HCT116 (cell line): ENCODE measurements around the gene TSACC. TPM values are rescaled to one million over a fixed set of nuclear protein-coding genes. Genes with fewer than 3 reads are reported as not detected.
A peak's percentile ranks its signal among the peaks of the same experiment; 100 is the strongest.

Experiments used
- ATAC-seq: fragments of 200-7000 bp; cut with Tn5 transposase; 2 replicates; pipeline ENCODE4 v1.9.1; 2020; ENCODE audit warnings: mild to moderate bottlenecking, moderate library complexity
- BruUV-seq: library from RNA; stranded (reverse); fragments of 400-500 nt; replicated peaks from 2 replicates; lab custom pipeline; 2021; lab: Mats Ljungman, UMichigan
- CTCF ChIA-PET: fragments of 300-600 bp; sonication (Branson Sonifier 250); formaldehyde crosslinking; loops from one replicate; lab custom pipeline; 2021; ENCODE audit warnings: antibody characterized with exemption; lab: Charles Lee
- POLR2A ChIA-PET: fragments of 300-600, 350-600 bp; sonication (Branson Sonifier 250); formaldehyde crosslinking; loops from one replicate; lab custom pipeline; 2021; ENCODE audit warnings: antibody characterized with exemption; lab: Charles Lee
- RAD21 ChIA-PET, 2 experiments: fragments of 300-600 bp; sonication (Branson Sonifier 250); formaldehyde crosslinking; loops; one replicate each; lab custom pipeline; 2023; ENCODE audit warnings: low total read pairs in 2 of 2; ENCODE audit not compliant: uncharacterized antibody in 2 of 2, unreplicated experiment in 2 of 2, low non-redundant PET in 1 of 2; lab: Charles Lee
- DNase-seq: peaks from one replicate; pipeline ENCODE4 v3.0.0-alpha.2; 2010; ENCODE audit warnings: low read depth, low spot score
- H2AFZ ChIP-seq: fragments of 200-600 bp; shearing (Covaris generic), sonication (generic); 2 replicates; pipeline ENCODE4 v1.6.1; 2017; ENCODE audit warnings: low read depth, mixed run types, mixed read lengths, antibody characterized with exemption, low read length; ENCODE audit not compliant: poor library complexity, severe bottlenecking
- H3K27ac ChIP-seq: 2 replicates; pipeline ENCODE4 v1.5.1; 2012; ENCODE audit warnings: low read depth, low read length
- H3K27me3 ChIP-seq: fragments of 200-600 bp; sonication (generic); 2 replicates; pipeline ENCODE4 v1.6.1; 2016; ENCODE audit warnings: mixed run types, low read length, mixed read lengths; ENCODE audit not compliant: insufficient read depth
- H3K36me3 ChIP-seq, 2 experiments: fragments of 200-500 bp in 1 of 2; fragments of 200-600 bp in 1 of 2; sonication (Bioruptor generic) in 1 of 2; sonication (generic) in 1 of 2; 2 replicates each; pipeline versions ENCODE4 v1.5.1 to v1.6.1; 2014 to 2016; ENCODE audit warnings: low read length in 2 of 2, inconsistent platforms in 1 of 2, mixed read lengths in 1 of 2, mixed run types in 1 of 2; ENCODE audit not compliant: insufficient read depth in 2 of 2, control insufficient read depth in 1 of 2
- H3K4me1 ChIP-seq, 2 experiments: fragments of 200-600 bp in 1 of 2; sonication (generic) in 1 of 2; 2 replicates each; pipeline versions ENCODE4 v1.5.1 to v1.6.1; 2012 to 2017; ENCODE audit warnings: low read length in 2 of 2, inconsistent platforms in 1 of 2, mild to moderate bottlenecking in 1 of 2, mixed read lengths in 1 of 2, mixed run types in 1 of 2, moderate library complexity in 1 of 2; ENCODE audit not compliant: insufficient read depth in 2 of 2, control insufficient read depth in 1 of 2
- H3K4me2 ChIP-seq: fragments of 200-600 bp; sonication (generic); 2 replicates; pipeline ENCODE4 v1.6.1; 2017; ENCODE audit warnings: mixed run types, low read length, mixed read lengths
- H3K4me3 ChIP-seq, 2 experiments: fragments of 200-600 bp in 1 of 2; sonication (generic) in 1 of 2; replicated peaks in 1 of 2; 2 replicates each; pipeline ENCODE4 v1.5.1; 2011 to 2016; ENCODE audit warnings: low read length in 2 of 2, control low read depth in 1 of 2, low read depth in 1 of 2, mild to moderate bottlenecking in 1 of 2, mixed read lengths in 1 of 2, mixed run types in 1 of 2
- H3K79me2 ChIP-seq: fragments of 200-600 bp; sonication (generic); 2 replicates; pipeline ENCODE4 v1.6.1; 2017; ENCODE audit warnings: mild to moderate bottlenecking, mixed run types, low read length, moderate library complexity, mixed read lengths; ENCODE audit not compliant: insufficient read depth
- H3K9ac ChIP-seq: fragments of 200-600 bp; sonication (generic); 2 replicates; pipeline ENCODE4 v1.6.1; 2016; ENCODE audit warnings: low read length, mixed read lengths
- H3K9me2 ChIP-seq: fragments of 200-600 bp; sonication (generic), shearing (Covaris generic); 2 replicates; pipeline ENCODE4 v1.6.1; 2017; ENCODE audit warnings: mixed run types, mild to moderate bottlenecking, moderate library complexity; ENCODE audit not compliant: insufficient read depth
- H3K9me3 ChIP-seq, 2 experiments: fragments of 200-500 bp in 1 of 2; fragments of 200-600 bp in 1 of 2; sonication (Bioruptor generic) in 1 of 2; sonication (generic) in 1 of 2; 2 replicates each; pipeline ENCODE4 v1.6.1; 2014 to 2017; ENCODE audit warnings: low read length in 2 of 2, mixed read lengths in 2 of 2, inconsistent platforms in 1 of 2, low read depth in 1 of 2, mild to moderate bottlenecking in 1 of 2, mixed run types in 1 of 2, moderate library complexity in 1 of 2; ENCODE audit not compliant: control insufficient read depth in 1 of 2, insufficient read depth in 1 of 2
- H4K20me1 ChIP-seq: fragments of 200-600 bp; sonication (generic), shearing (Covaris generic); 2 replicates; pipeline ENCODE4 v1.6.1; 2017; ENCODE audit warnings: mixed run types, mild to moderate bottlenecking, moderate library complexity; ENCODE audit not compliant: insufficient read depth
- ATF3 ChIP-seq: IDR thresholded peaks from 2 replicates; pipeline ENCODE4 v1.6.1; 2012
- CEBPB ChIP-seq: IDR thresholded peaks from 2 replicates; pipeline ENCODE4 v1.6.1; 2012; ENCODE audit warnings: low read depth
- CTCF ChIP-seq, 3 experiments: fragments of 200-600 bp in 1 of 3; sonication (generic) in 1 of 3; IDR thresholded peaks in 2 of 3; conservative IDR thresholded peaks in 1 of 3; 2 replicates each; pipeline ENCODE4 v1.5.1; 2012 to 2017; ENCODE audit warnings: low read depth in 2 of 3, low read length in 2 of 3, antibody characterized with exemption in 1 of 3, borderline replicate concordance in 1 of 3, control low read depth in 1 of 3, mild to moderate bottlenecking in 1 of 3, mixed read lengths in 1 of 3, mixed run types in 1 of 3, moderate library complexity in 1 of 3; ENCODE audit not compliant: insufficient read depth in 1 of 3
- EGR1 ChIP-seq: IDR thresholded peaks from 2 replicates; pipeline ENCODE4 v1.6.1; 2012; ENCODE audit warnings: low read depth
- EZH2 ChIP-seq: fragments of 200-600 bp; sonication (generic); IDR thresholded peaks from 2 replicates; pipeline ENCODE4 v1.6.1; 2017; ENCODE audit warnings: antibody characterized with exemption, mixed run types
- EZH2phosphoT487 ChIP-seq: fragments of 200-600 bp; IDR thresholded peaks from 2 replicates; pipeline ENCODE4 v1.6.1; 2018; ENCODE audit warnings: antibody characterized with exemption, borderline replicate concordance
- FOSL1 ChIP-seq: IDR thresholded peaks from 2 replicates; pipeline ENCODE4 v1.6.1; 2012; ENCODE audit warnings: low read depth
- POLR2A ChIP-seq: IDR thresholded peaks from 2 replicates; pipeline ENCODE4 v1.7.0; 2011; ENCODE audit warnings: borderline replicate concordance; ENCODE audit not compliant: insufficient read depth, insufficient read length; ENCODE audit errors: extremely low read depth
- POLR2AphosphoS5 ChIP-seq: IDR thresholded peaks from 2 replicates; pipeline ENCODE4 v1.6.1; 2011; ENCODE audit warnings: mild to moderate bottlenecking, low read depth, low read length, moderate library complexity
- REST ChIP-seq: IDR thresholded peaks from 2 replicates; pipeline ENCODE4 v1.6.1; 2012; ENCODE audit warnings: low read depth
- SIN3A ChIP-seq: IDR thresholded peaks from 2 replicates; pipeline ENCODE4 v1.6.1; 2012; ENCODE audit warnings: low read depth
- SP1 ChIP-seq: IDR thresholded peaks from 2 replicates; pipeline ENCODE4 v1.6.1; 2012; ENCODE audit warnings: low read depth
- TCF7L2 ChIP-seq: IDR thresholded peaks from 2 replicates; pipeline ENCODE4 v1.7.0; 2011; ENCODE audit warnings: borderline replicate concordance, inconsistent platforms; ENCODE audit not compliant: insufficient read depth, insufficient read length; ENCODE audit errors: extremely low read depth
- ZBTB33 ChIP-seq: IDR thresholded peaks from 2 replicates; pipeline ENCODE4 v1.6.1; 2011; ENCODE audit warnings: mild to moderate bottlenecking, low read length, moderate library complexity; ENCODE audit not compliant: insufficient replicate concordance; ENCODE audit errors: extremely low read depth
- ZNF274 ChIP-seq: fragments of 200-500 bp; sonication (Bioruptor generic); IDR thresholded peaks from 2 replicates; pipeline ENCODE4 v1.6.1; 2014; ENCODE audit warnings: mild to moderate bottlenecking, low read depth, low read length, inconsistent platforms
- intact Hi-C: fragments of 100-400 bp; cut with micrococcal nuclease; formaldehyde crosslinking; loops from 2 replicates; pipeline ENCODE4 v1.10.0; 2022
- total RNA-seq: library from RNA; stranded (reverse); gene quantifications from one replicate; pipeline ENCODE4 v1.2.1, GENCODE V29; 2021; ENCODE audit not compliant: unreplicated experiment

TSACC gene
- total RNA-seq, 1 experiment from 2014 or later, result 1.0 TPM

DNA sequence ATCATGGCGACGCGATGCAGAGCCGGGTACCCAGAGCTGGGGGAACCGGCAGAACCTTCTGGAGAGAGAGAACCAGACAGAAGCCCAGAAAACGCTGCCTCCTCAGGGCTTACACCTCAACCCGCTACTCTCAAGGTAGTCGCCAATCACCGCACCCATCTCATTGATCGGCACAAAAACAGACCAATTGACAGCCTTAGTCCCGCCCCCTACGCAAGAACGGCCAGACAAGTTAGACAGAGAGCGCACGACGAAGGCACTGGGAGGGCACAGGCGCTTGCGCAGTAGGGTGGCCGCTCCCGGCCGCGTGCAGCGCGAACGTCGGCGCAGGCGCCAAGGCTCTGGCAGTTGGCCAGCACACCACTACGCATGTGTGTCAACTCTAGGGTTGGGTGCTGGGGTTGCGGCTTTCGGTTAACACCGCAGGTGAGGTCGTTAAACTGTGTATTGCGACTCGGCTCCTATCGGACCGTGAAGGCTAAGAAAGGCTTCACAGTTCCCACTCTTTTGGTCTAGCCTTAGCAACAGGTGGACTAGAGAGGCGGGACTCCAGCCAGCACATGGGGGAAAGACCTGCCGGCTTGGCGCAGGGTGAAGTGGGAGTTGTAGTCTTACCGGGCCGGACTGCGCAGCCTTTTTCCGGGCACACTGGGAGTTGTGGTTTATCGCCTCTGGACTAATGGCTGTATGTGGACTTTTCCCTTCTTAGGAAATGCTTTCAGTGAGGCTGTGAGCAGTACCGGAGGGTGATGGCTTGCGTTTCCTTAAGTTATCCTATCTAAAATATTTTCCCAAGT, at the start of gene TSACC, which contains the start of gene CCT3 (continued):
- TF ChIP-seq ZBTB33, result no peak
- no peak for TF ChIP-seq CEBPB
- TF ChIP-seq POLR2AphosphoS5, result peak; percentile 98

- H4K20me1 ChIP-seq, result no peaks in the 10 kb centered on the region
- no peak overlapping the region for H3K27ac ChIP-seq
- no peaks in the 10 kb centered on the region; a peak in 1 of 4 replicates for H3K36me3 ChIP-seq
- no peak overlapping the region for H3K4me2 ChIP-seq
- no TSS peak for BruUV-seq
- no peak overlapping the region for H2AFZ ChIP-seq
- peaks cover 2% of the 10 kb centered on the region in 2 experiments; a peak in 2 of 4 replicates for H3K4me1 ChIP-seq
- DNase-seq, result no peak
- no peak for ATAC-seq
- intact Hi-C loops, result no loop called here
- no peak overlapping the region for H3K4me3 ChIP-seq
- H3K9ac ChIP-seq, result no peak overlapping the region
- no peaks in the 10 kb centered on the region for H3K9me3 ChIP-seq
- RAD21 ChIA-PET, result no interaction called here
- POLR2A ChIA-PET, result interaction anchor here (1.5 kb wide), 1 partner anchor 11 kb away, joined by 3 read pairs; no protein-coding TSS in a partner anchor
- H3K9me2 ChIP-seq, result no peaks in the 10 kb centered on the region
- H3K27me3 ChIP-seq, result no peaks in the 10 kb centered on the region
- no peaks in the 10 kb centered on the region for H3K79me2 ChIP-seq
- CTCF ChIA-PET, result no interaction called here
- TF ChIP-seq EGR1, result no peak
- no peak for TF ChIP-seq EZH2phosphoT487
- TF ChIP-seq CTCF (IDR thresholded peaks at IDR 0.05 in 2 of 3, conservative IDR thresholded peaks at IDR 0.05 in 1 of 3; ENCODE audit: borderline replicate concordance in 1 of 3, insufficient read depth in 1 of 3, low read depth in 2 of 3, low read length in 2 of 3), result no peak
- no peak for TF ChIP-seq SP1
- TF ChIP-seq POLR2AphosphoS5, result no peak
- TF ChIP-seq ATF3, result no peak
- no peak for TF ChIP-seq REST
- no peak for TF ChIP-seq SIN3A
- no peak for TF ChIP-seq POLR2A
- TF ChIP-seq ZNF274, result no peak
- TF ChIP-seq FOSL1, result no peak
- TF ChIP-seq EZH2, result no peak
- TF ChIP-seq TCF7L2, result no peak
These were observed 48.5 kb upstream of the TSACC start for GRCh38 chr1:156289857-156290256.
